Neural cell (in vitro differentiated cells): ENCODE measurements around the gene DNMT3L. TPM values are rescaled to one million over a fixed set of nuclear protein-coding genes. Genes with fewer than 3 reads are reported as not detected.

ENCODE experiments used
- H2AFZ ChIP-seq: fragments of 200-600, 300-800 bp; sonication (generic), shearing (Covaris generic); 2 replicates; pipeline ENCODE4 v1.6.0; 2014; ENCODE audit warnings: low read depth, mild to moderate bottlenecking, antibody characterized with exemption, low read length, moderate library complexity
- H3F3A ChIP-seq: fragments of 200-600 bp; shearing (Covaris generic); 2 replicates; pipeline ENCODE4 v1.6.1; 2016; ENCODE audit warnings: mild to moderate bottlenecking, moderate library complexity, mixed read lengths, antibody characterized with exemption, low read length; ENCODE audit not compliant: insufficient read depth, poor library complexity, severe bottlenecking
- H3K27ac ChIP-seq: fragments of 200-600, 300-800 bp; sonication (generic), shearing (Covaris generic); 2 replicates; pipeline ENCODE4 v1.5.1; 2014; ENCODE audit warnings: mild to moderate bottlenecking, low read length, moderate library complexity
- H3K27me3 ChIP-seq: fragments of 300-800, 200-600 bp; sonication (generic), shearing (Covaris generic); 2 replicates; pipeline ENCODE4 v1.6.0; 2014; ENCODE audit warnings: mild to moderate bottlenecking, low read depth, low read length, moderate library complexity; ENCODE audit not compliant: insufficient read depth
- H3K36me3 ChIP-seq: fragments of 300-800, 200-600 bp; sonication (generic), shearing (Covaris generic); 2 replicates; pipeline ENCODE4 v1.5.1; 2014; ENCODE audit warnings: mild to moderate bottlenecking, antibody characterized with exemption, low read length, moderate library complexity; ENCODE audit not compliant: insufficient read depth
- H3K4me2 ChIP-seq: fragments of 300-800, 200-600 bp; sonication (generic), shearing (Covaris generic); 2 replicates; pipeline ENCODE4 v1.6.0; 2014; ENCODE audit warnings: mild to moderate bottlenecking, low read length
- H3K4me3 ChIP-seq: fragments of 300-800, 200-600 bp; sonication (generic), shearing (Covaris generic); 2 replicates; pipeline ENCODE4 v1.5.1; 2014; ENCODE audit warnings: mild to moderate bottlenecking, low read length, moderate library complexity
- H3K79me2 ChIP-seq: fragments of 200-600 bp; shearing (Covaris generic); replicated peaks from 2 replicates; pipeline ENCODE4 v1.6.0; 2014; ENCODE audit warnings: mild to moderate bottlenecking, low read length, moderate library complexity; ENCODE audit not compliant: insufficient read depth
- H3K9ac ChIP-seq: fragments of 300-800, 200-600 bp; sonication (generic), shearing (Covaris generic); 2 replicates; pipeline ENCODE4 v1.6.1; 2016; ENCODE audit warnings: mild to moderate bottlenecking, low read length, mixed read lengths
- H3K9me2 ChIP-seq: fragments of 200-600 bp; shearing (Covaris generic); 2 replicates; pipeline ENCODE4 v1.6.1; 2016; ENCODE audit warnings: mild to moderate bottlenecking, low read length, mixed read lengths; ENCODE audit not compliant: insufficient read depth
- H3K9me3 ChIP-seq: fragments of 200-600, 300-800 bp; sonication (generic), shearing (Covaris generic); 2 replicates; pipeline ENCODE4 v1.6.1; 2016; ENCODE audit warnings: mild to moderate bottlenecking, mixed run types, low read length, moderate library complexity, mixed read lengths
- H4K20me1 ChIP-seq: fragments of 200-600 bp; shearing (Covaris generic); 2 replicates; pipeline ENCODE4 v1.6.1; 2016; ENCODE audit warnings: mild to moderate bottlenecking, mixed run types; ENCODE audit not compliant: insufficient read depth
- CTCF ChIP-seq: fragments of 450-650 bp; IDR thresholded peaks from 2 replicates; pipeline ENCODE4 v1.5.1; 2014; ENCODE audit warnings: antibody characterized with exemption, mild to moderate bottlenecking, moderate library complexity; ENCODE audit not compliant: poor library complexity, severe bottlenecking
- EP300 ChIP-seq: fragments of 450-650 bp; conservative IDR thresholded peaks from 2 replicates; pipeline ENCODE4 v1.6.1; 2014; ENCODE audit warnings: antibody characterized with exemption, mild to moderate bottlenecking, moderate library complexity; ENCODE audit not compliant: poor library complexity, severe bottlenecking
- EZH2 ChIP-seq: fragments of 200-600, 300-800 bp; shearing (Covaris generic), sonication (generic); IDR thresholded peaks from 2 replicates; pipeline ENCODE4 v1.6.1; 2014; ENCODE audit warnings: antibody characterized with exemption, low read length, borderline replicate concordance, mild to moderate bottlenecking; ENCODE audit not compliant: insufficient read depth, poor library complexity, severe bottlenecking
- MXI1 ChIP-seq: fragments of 450-650 bp; conservative IDR thresholded peaks from 2 replicates; pipeline ENCODE4 v1.6.1; 2014; ENCODE audit warnings: antibody characterized with exemption, mild to moderate bottlenecking; ENCODE audit not compliant: poor library complexity, severe bottlenecking
- POLR2AphosphoS5 ChIP-seq: IDR thresholded peaks from 2 replicates; pipeline ENCODE4 v1.6.1; 2012
- RAD21 ChIP-seq: fragments of 450-650 bp; conservative IDR thresholded peaks from 2 replicates; pipeline ENCODE4 v1.6.1; 2014; ENCODE audit warnings: antibody characterized with exemption, mild to moderate bottlenecking, moderate library complexity
- REST ChIP-seq: IDR thresholded peaks from 2 replicates; pipeline ENCODE4 v1.6.1; 2012; ENCODE audit warnings: borderline replicate concordance
- SMC3 ChIP-seq: fragments of 450-650 bp; conservative IDR thresholded peaks from 2 replicates; pipeline ENCODE4 v1.6.1; 2014; ENCODE audit warnings: antibody characterized with exemption, mild to moderate bottlenecking, moderate library complexity; ENCODE audit not compliant: poor library complexity
- TAF1 ChIP-seq: IDR thresholded peaks from 2 replicates; pipeline ENCODE4 v1.6.1; 2012; ENCODE audit warnings: low read depth
- polyA plus RNA-seq: library from polyadenylated mRNA; depleted of rRNA; stranded (reverse); fragments of >200 nt; gene quantifications from 2 replicates; pipeline ENCODE4 v1.2.3, GENCODE V29; 2014

DNMT3L gene
- polyA plus RNA-seq, 1 donor from 2014 or later = not detected

- H3K79me2 ChIP-seq = no peaks in the 10 kb centered on the region
- H3K9me3 ChIP-seq = no peaks in the 10 kb centered on the region
- H3K27ac ChIP-seq = no peak overlapping the region
- no peaks in the 10 kb centered on the region for H3K27me3 ChIP-seq
- H3K9ac ChIP-seq = no peak overlapping the region
- H4K20me1 ChIP-seq = no peaks in the 10 kb centered on the region
- H3K4me2 ChIP-seq = no peak overlapping the region
- H3K36me3 ChIP-seq = no peaks in the 10 kb centered on the region
- no peak overlapping the region for H2AFZ ChIP-seq
- no peaks in the 10 kb centered on the region for H3F3A ChIP-seq
- no peak overlapping the region for H3K4me3 ChIP-seq
- TF ChIP-seq POLR2AphosphoS5 (no peak), CTCF (no peak), MXI1 (no peak), EZH2 (no peak), RAD21 (no peak), SMC3 (no peak), TAF1 (no peak), REST (no peak), EP300 (no peak)
- no peaks in the 10 kb centered on the region for H3K9me2 ChIP-seq
These were observed 40.3 kb upstream of the DNMT3L start for GRCh38 chr21:44301961-44302406.

- peak overlapping the region; percentile 78 for H3K4me3 ChIP-seq
- H3K9me2 ChIP-seq = no peaks in the 10 kb centered on the region
- no peaks in the 10 kb centered on the region for H3K27me3 ChIP-seq
- H3K27ac ChIP-seq = no peak overlapping the region
- no peak overlapping the region for H3K9ac ChIP-seq
- no peak overlapping the region for H2AFZ ChIP-seq
- no peak overlapping the region for H3K4me2 ChIP-seq
- no peaks in the 10 kb centered on the region for H3K79me2 ChIP-seq
- no peaks in the 10 kb centered on the region for H3K9me3 ChIP-seq
- no peaks in the 10 kb centered on the region for H3K36me3 ChIP-seq
- H4K20me1 ChIP-seq = no peaks in the 10 kb centered on the region
- H3F3A ChIP-seq = no peaks in the 10 kb centered on the region
- TF ChIP-seq POLR2AphosphoS5 (no peak), TAF1 (no peak), EP300 (no peak), CTCF (no peak), RAD21 (no peak), SMC3 (no peak), EZH2 (no peak), REST (no peak), MXI1 (no peak)
These were observed 39.4 kb upstream of the DNMT3L start for GRCh38 chr21:44301141-44301540.
